Medulla oblongata (tissue), 1 donor: ENCODE measurements around the gene MS4A15.
"Not testable (repeated sequence)": the region's sequence is repeated elsewhere in the genome, so short reads cannot be mapped to it uniquely, and the experiment has no call there.

Source experiments
- DNase-seq: peaks from one replicate; pipeline ENCODE4 v3.0.0-alpha.2; 2015; ENCODE audit errors: extremely low spot score

The MS4A15 gene

GRCh38 chr11:60756307-60757032 is at the start of gene MS4A15:
Gene MS4A15, plus strand, starts transcription at chr11:60756867. Its CDS starts 6,867 bp downstream, at chr11:60763734.
- DNase-seq = no peak

GRCh38 chr11:60706931-60707330 is 49.7 kb upstream of the MS4A15 start:
- DNase-seq = no peak

GRCh38 chr11:60710482-60710881 is 46.2 kb upstream of the MS4A15 start:
- no peak for DNase-seq

GRCh38 chr11:60711276-60711675 is 45.4 kb upstream of the MS4A15 start:
- DNase-seq = no peak

GRCh38 chr11:60713423-60713822 is 43.2 kb upstream of the MS4A15 start:
- not testable (repeated sequence) for DNase-seq

GRCh38 chr11:60717956-60718355 is 38.7 kb upstream of the MS4A15 start:
- DNase-seq = no peak

GRCh38 chr11:60718524-60719316 is 37.9 kb upstream of the MS4A15 start:
- no peak for DNase-seq

GRCh38 chr11:60719391-60719790 is 37.3 kb upstream of the MS4A15 start:
- no peak for DNase-seq

- no peak for DNase-seq
Observed at GRCh38 chr11:60720460-60720859, 36.2 kb upstream of the MS4A15 start.

GRCh38 chr11:60724420-60724819 is 32.2 kb upstream of the MS4A15 start, which contains the start of gene MS4A18:
Gene MS4A18, plus strand, starts transcription at chr11:60724720.
- no peak for DNase-seq

- DNase-seq = no peak
Observed at GRCh38 chr11:60725592-60725991, 31.1 kb upstream of the MS4A15 start.

GRCh38 chr11:60731586-60731985 is 25.1 kb upstream of the MS4A15 start:
- no peak for DNase-seq

- DNase-seq = no peak
Observed at GRCh38 chr11:60734279-60734678, 22.4 kb upstream of the MS4A15 start.

GRCh38 chr11:60739114-60739513 is 17.6 kb upstream of the MS4A15 start:
- DNase-seq = no peak

GRCh38 chr11:60740573-60740972 is 16.1 kb upstream of the MS4A15 start:
- no peak for DNase-seq

GRCh38 chr11:60741421-60741820 is 15.2 kb upstream of the MS4A15 start:
- DNase-seq = no peak

GRCh38 chr11:60743058-60743457 is 13.6 kb upstream of the MS4A15 start:
- DNase-seq = no peak

GRCh38 chr11:60744114-60744513 is 12.6 kb upstream of the MS4A15 start:
- no peak for DNase-seq

GRCh38 chr11:60747359-60747873 is 9.3 kb upstream of the MS4A15 start:
- no peak for DNase-seq

- DNase-seq = no peak
Observed at GRCh38 chr11:60748225-60748624, 8.4 kb upstream of the MS4A15 start.

GRCh38 chr11:60748821-60749220 is 7.8 kb upstream of the MS4A15 start:
- no peak for DNase-seq

GRCh38 chr11:60750911-60751310 is 5.8 kb upstream of the MS4A15 start:
- DNase-seq = no peak

- no peak for DNase-seq
Observed at GRCh38 chr11:60753309-60753708, 3.4 kb upstream of the MS4A15 start.
